ENCODE results near the gene NFIL3. TPM values are rescaled to one million over a fixed set of nuclear protein-coding genes. Genes with fewer than 3 reads are reported as not detected.

Gene NFIL3
- total and polyA plus RNA-seq, 2 of the 8 experiments (the other 6 are each of a cell fraction or from before 2014, with no cell fraction given): 3.4 to 13.5 TPM

GRCh38 chr9:91443994-91444392 is 20.4 kb upstream of the NFIL3 start:
- Histone ChIP-seq H2AK5ac (ENCODE audit: low read depth, low read length) (no peak overlapping the region), H3K4me1 (replicated peaks in 1 of 4; ENCODE audit: control insufficient read depth in 3 of 4, insufficient read depth in 4 of 4, low read length in 3 of 4) (no peaks in the 10 kb centered on the region), H4K8ac (ENCODE audit: extremely low read depth, insufficient read depth, low read length) (no peak overlapping the region), H2BK15ac (ENCODE audit: low read length) (no peak overlapping the region), H3K9me3 (ENCODE audit: insufficient read depth in 2 of 2, low read depth in 1 of 2, low read length in 1 of 2) (peaks cover 2 to 3% of the 10 kb centered on the region in 2 experiments; a peak in 1 of 4 replicates), H2AFZ (ENCODE audit: low read length) (no peak overlapping the region), H3K56ac (replicated peaks; ENCODE audit: insufficient read length, low read depth, low read length) (no peak overlapping the region), H3K79me2 (ENCODE audit: control insufficient read depth in 1 of 2, insufficient read depth in 2 of 2, low read length in 2 of 2) (no peaks in the 10 kb centered on the region), H3K9ac (replicated peaks in 1 of 4; ENCODE audit: extremely low read depth in 1 of 4, low read depth in 3 of 4, low read length in 3 of 4) (no peak overlapping the region), H2BK120ac (replicated peaks; ENCODE audit: low read depth, low read length) (no peak overlapping the region), H3K4me2 (ENCODE audit: insufficient read depth in 1 of 2, low read depth in 2 of 2, low read length in 2 of 2) (no peak overlapping the region), H3K4ac (replicated peaks; ENCODE audit: insufficient read length, low read depth, low read length) (no peak overlapping the region), H4K20me1 (replicated peaks in 1 of 2; ENCODE audit: control insufficient read depth in 1 of 2, insufficient read depth in 2 of 2, low read length in 2 of 2) (no peaks in the 10 kb centered on the region), H3K23ac (ENCODE audit: insufficient read length) (no peak overlapping the region), H3K18ac (ENCODE audit: extremely low read depth, low read length) (no peak overlapping the region), H3K23me2 (ENCODE audit: low read depth, low read length) (no peaks in the 10 kb centered on the region), H3K79me1 (ENCODE audit: low read depth, low read length) (no peaks in the 10 kb centered on the region), H3K4me3 (ENCODE audit: extremely low read depth in 1 of 4, insufficient read depth in 2 of 4, low read depth in 3 of 4, low read length in 4 of 4) (no peak overlapping the region), H2BK5ac (ENCODE audit: low read depth, low read length) (no peak overlapping the region), H3K27me3 (replicated peaks in 1 of 4; ENCODE audit: control insufficient read depth in 3 of 4, extremely low read depth in 1 of 4, insufficient read depth in 3 of 4, low read length in 3 of 4) (no peaks in the 10 kb centered on the region), H4K5ac (ENCODE audit: insufficient read length, low read depth, low read length) (no peak overlapping the region), H4K91ac (replicated peaks; ENCODE audit: insufficient read length, low read length) (no peak overlapping the region), H2BK12ac (ENCODE audit: low read depth, low read length) (no peak overlapping the region), H3K14ac (ENCODE audit: insufficient read length) (no peak overlapping the region), H3K27ac (ENCODE audit: low read depth, low read length) (no peak overlapping the region), H3K36me3 (ENCODE audit: control insufficient read depth in 2 of 4, insufficient read depth in 4 of 4, low read length in 3 of 4) (no peaks in the 10 kb centered on the region), H2BK20ac (ENCODE audit: low read length) (no peak overlapping the region)
- DNase-seq (ENCODE audit: low read depth in 1 of 2, low spot score in 2 of 2) (no peak), FAIRE-seq (no peak)
- ChIA-PET CTCF (ENCODE audit: partially characterized antibody) (interaction anchor here (0.6 to 1.8 kb wide), 4 partner anchors 10 to 613 kb away, joined by 3 to 4 read pairs (median 3); no protein-coding TSS in a partner anchor), POLR2A (ENCODE audit: partially characterized antibody) (interaction anchor here (0.6 kb wide), 1 partner anchor 10 kb away, joined by 3 read pairs; no protein-coding TSS in a partner anchor)
- no peak for TF ChIP-seq HDAC2 (IDR thresholded peaks at IDR 0.05; ENCODE audit: borderline replicate concordance in 1 of 2, low read depth in 2 of 2, low read length in 2 of 2)
- no peak for TF ChIP-seq SIX5 (IDR thresholded peaks at IDR 0.05; ENCODE audit: low read depth, low read length)
- no peak for TF ChIP-seq CBX5 (IDR thresholded peaks at IDR 0.05; ENCODE audit: low read depth, low read length)
- TF ChIP-seq SIN3A (conservative IDR thresholded peaks at IDR 0.05 in 1 of 2, IDR thresholded peaks at IDR 0.05 in 1 of 2; ENCODE audit: low read depth in 1 of 2, low read length in 2 of 2): no peak
- TF ChIP-seq NRF1 (IDR thresholded peaks at IDR 0.05; ENCODE audit: low read depth, low read length): no peak
- TF ChIP-seq TAF7 (optimal IDR thresholded peaks at IDR 0.05; ENCODE audit: borderline replicate concordance, low read depth, low read length): no peak
- TF ChIP-seq EZH2 (IDR thresholded peaks at IDR 0.05; ENCODE audit: low read depth, low read length, severe bottlenecking): no peak
- no peak for TF ChIP-seq CBX8 (IDR thresholded peaks at IDR 0.05; ENCODE audit: borderline replicate concordance, low read depth, low read length)
- TF ChIP-seq TEAD4 (IDR thresholded peaks at IDR 0.05; ENCODE audit: low read depth, low read length): no peak
- no peak for TF ChIP-seq POLR2A (IDR thresholded peaks at IDR 0.05; ENCODE audit: control extremely low read depth in 1 of 2, low read depth in 2 of 2, low read length in 2 of 2)

All from H1 (cell line).